Measurements from ENCODE around the gene CD160.
"Not testable (repeated sequence)": the region's sequence is repeated elsewhere in the genome, so short reads cannot be mapped to it uniquely, and the experiment has no call there.

Gene CD160

DNA sequence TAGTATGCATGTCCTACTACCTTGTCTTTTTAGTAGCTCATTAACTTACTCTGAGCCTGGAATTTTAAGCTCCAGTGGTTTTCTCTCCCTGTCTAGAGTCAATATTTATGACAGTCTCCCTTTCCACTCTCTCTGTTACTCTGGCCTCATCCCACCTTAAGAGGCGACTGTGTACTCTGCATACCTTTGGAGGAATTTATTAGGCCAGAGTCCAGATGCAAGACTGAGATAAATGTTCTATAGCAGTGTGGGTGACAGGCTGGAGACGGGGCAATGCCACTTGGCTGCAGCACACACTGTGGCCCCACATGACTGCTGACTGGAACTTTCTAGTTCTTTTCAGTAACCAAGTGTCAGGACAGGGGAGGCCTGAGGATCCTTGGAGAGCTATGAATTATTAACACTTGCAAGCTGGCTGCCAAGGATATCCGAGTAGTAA is 8.1 kb upstream of the CD160 start:
- TF ChIP-seq, protein P1, sequence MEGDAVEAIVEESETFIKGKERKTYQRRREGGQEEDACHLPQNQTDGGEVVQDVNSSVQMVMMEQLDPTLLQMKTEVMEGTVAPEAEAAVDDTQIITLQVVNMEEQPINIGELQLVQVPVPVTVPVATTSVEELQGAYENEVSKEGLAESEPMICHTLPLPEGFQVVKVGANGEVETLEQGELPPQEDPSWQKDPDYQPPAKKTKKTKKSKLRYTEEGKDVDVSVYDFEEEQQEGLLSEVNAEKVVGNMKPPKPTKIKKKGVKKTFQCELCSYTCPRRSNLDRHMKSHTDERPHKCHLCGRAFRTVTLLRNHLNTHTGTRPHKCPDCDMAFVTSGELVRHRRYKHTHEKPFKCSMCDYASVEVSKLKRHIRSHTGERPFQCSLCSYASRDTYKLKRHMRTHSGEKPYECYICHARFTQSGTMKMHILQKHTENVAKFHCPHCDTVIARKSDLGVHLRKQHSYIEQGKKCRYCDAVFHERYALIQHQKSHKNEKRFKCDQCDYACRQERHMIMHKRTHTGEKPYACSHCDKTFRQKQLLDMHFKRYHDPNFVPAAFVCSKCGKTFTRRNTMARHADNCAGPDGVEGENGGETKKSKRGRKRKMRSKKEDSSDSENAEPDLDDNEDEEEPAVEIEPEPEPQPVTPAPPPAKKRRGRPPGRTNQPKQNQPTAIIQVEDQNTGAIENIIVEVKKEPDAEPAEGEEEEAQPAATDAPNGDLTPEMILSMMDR (IDR thresholded peaks at IDR 0.05; ENCODE audit: insufficient read depth, missing control alignments), result no peak
- FAIRE-seq (no peak), DNase-seq (ENCODE audit: insufficient read length, low spot score) (no peak)

DNA sequence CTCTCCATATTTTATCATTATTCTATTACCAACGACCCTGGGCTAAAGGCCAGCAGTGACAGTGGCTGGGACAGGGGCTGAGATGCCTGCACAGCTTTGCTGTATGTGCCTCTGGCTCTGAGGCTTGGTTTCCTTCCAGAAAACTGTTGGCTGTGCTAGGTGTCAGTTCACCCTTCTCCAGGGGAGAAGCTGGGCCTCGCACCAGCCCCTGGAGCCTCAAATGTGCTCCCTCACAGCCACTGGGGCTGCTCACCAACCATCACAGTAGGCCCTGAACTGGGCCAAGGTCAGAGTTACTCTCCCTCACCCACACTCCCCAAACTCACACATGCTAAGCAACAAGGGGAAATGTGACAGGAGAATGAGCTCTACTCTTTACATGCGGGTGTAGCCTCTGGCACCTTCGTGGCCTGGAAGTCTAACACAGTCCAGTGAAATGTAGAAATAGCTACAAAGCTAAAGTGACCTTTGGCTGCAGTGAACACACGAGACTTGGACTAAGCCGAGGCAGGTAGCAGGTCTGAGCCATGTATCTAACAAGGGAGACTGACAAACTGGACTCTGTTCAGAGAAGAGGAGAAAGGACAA is 4.7 kb upstream of the CD160 start:
- TF ChIP-seq, protein P1 (IDR thresholded peaks at IDR 0.05; ENCODE audit: insufficient read depth, missing control alignments), result no peak
- DNase-seq (ENCODE audit: insufficient read length, low spot score) (no peak), FAIRE-seq (no peak)

DNA sequence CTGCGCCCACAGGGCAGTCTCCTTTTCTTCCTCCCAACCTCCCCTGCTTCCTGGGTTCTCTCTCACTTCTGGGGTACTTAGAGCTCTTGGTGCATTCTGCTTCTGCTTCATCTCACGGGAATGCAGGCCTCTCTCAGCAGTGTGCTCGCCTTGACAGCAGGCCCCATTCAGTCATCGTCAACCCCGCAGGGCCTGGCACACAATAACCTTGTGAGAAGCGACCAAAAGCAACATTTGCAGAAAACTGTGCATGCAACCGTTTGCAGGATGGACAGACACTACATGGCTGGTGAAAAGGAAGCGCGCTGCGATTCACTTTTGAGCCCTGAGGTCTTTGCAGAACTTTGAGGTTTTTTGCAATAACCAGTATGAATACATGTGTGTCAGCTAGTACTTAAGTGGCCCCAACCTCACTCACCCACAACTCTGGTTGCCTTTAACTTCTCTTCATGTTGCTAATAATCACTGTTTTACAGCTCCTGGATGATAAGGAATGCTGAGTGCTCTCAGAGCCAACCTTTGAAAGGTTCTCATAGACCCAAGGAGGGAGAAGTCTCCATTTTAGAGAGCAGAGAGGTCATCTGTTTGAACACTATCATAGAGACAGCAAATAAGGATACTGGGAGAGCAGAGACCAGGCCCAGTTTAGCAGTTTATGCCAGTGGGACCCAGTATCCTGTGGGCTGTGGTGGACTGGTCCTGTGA is 2.5 kb upstream of the CD160 start:
- TF ChIP-seq, protein P1 (IDR thresholded peaks at IDR 0.05; ENCODE audit: insufficient read depth, missing control alignments), result no peak
- no peak for DNase-seq (ENCODE audit: insufficient read length, low spot score)
- no peak for FAIRE-seq

DNA sequence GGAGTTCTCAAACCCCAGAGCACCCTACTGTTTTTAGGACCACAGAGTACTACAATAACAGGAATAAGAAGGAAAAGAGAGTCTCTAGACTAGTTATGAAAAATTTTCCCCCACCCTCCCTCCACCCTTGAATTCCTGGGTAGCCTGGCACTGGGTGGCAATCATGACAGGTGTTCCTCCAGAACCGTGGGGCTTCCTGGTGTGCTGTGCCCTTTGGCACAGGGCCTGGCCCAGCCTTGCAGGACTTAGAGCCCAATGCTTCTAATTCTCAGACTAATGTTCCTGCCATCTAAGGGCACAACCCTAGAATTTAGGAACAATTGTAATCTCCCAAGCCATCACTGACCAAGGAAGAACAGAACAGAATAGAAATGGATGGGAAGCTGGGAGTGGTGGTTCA is 1.5 kb upstream of the CD160 start:
- DNase-seq (ENCODE audit: insufficient read length, low spot score), result no peak
- TF ChIP-seq, protein P1 (IDR thresholded peaks at IDR 0.05; ENCODE audit: insufficient read depth, missing control alignments), result no peak
- no peak for FAIRE-seq

DNA sequence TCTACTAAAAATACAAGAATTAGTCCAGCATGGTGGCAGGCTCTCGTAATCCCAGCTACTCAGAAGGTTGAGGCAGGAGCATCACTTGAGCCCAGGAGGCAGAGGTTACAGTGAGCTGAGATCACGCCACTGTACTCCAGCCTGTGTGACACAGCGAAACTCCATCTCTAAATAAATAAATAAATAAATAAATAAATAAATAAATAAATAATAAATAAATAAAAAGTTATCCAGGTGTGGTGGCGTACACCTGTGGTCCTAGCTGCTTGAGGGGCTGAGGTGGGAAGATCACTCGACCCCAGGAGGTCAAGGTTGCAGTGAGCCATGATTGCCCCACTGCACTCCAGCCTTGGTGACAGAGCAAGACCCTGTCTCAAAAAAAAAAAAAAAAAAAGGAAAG is 834 bp upstream of the CD160 start:
- FAIRE-seq, result not testable (repeated sequence)

DNA sequence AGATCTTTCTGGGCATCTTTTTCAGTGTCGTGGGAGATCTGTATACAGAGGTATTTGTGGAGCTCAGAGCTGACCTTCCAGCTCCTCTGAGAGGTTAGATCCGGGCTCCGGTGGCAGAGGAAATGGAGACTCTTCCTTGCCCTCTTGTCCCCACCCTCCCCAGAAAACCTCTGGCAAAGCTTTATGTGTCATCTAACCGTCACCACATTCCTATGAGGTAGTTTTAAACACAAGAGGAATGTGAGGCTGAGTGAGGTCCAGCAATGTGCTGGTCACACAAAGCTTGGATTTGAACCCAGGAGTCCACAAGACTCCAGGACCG is 1.2 kb downstream of the CD160 start:
- TF ChIP-seq, protein P1 (IDR thresholded peaks at IDR 0.05; ENCODE audit: insufficient read depth, missing control alignments), result no peak
- FAIRE-seq, result no peak
- no peak for DNase-seq (ENCODE audit: insufficient read length, low spot score)

More for the DNA sequence above, 834 bp upstream of the CD160 start:
- DNase-seq (ENCODE audit: insufficient read length, low spot score), result not testable (repeated sequence)

DNA sequence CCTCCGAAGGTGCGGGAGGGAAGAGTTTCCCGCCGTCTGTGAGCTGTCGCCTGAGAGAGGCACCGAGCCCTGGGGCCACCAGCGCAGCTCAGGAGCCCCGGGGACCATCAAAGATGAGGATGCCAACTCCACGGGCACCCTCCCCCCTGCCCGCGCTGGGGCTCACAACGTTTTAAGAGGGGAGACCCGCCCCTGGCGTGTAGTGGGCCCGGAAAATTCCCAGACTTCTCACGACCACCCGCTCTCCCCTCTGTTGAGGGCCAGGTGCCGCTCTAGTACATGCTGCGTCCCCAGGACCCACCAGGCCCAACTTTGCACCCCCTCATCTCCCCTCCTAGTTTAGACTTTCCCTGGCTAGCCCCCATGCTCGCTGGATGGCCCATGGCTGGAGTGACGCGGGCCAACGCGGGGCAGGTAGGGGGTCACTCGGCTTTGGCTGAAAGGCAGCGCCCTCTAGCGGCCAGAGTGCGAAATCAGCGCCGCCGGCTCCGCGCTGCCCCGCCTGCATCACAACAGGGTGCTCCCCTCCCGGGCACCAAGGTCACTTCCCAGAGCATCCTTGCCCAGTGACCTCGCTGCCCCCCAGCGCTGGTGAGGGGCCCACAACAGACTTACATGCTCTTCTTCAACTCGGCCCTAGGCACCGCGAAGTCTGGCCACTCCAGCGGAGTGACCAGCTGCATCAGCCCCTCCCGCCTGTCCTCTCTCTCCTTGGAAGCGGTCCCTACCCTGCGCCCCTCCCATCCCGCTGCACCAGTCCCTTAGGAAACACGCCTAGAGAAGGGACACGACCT is 1.8 kb downstream of the CD160 start:
- DNase-seq (ENCODE audit: insufficient read length, low spot score), result peak; percentile 28
- no peak for FAIRE-seq
- TF ChIP-seq, protein P1 (IDR thresholded peaks at IDR 0.05; ENCODE audit: insufficient read depth, missing control alignments), result peak; percentile 86

DNA sequence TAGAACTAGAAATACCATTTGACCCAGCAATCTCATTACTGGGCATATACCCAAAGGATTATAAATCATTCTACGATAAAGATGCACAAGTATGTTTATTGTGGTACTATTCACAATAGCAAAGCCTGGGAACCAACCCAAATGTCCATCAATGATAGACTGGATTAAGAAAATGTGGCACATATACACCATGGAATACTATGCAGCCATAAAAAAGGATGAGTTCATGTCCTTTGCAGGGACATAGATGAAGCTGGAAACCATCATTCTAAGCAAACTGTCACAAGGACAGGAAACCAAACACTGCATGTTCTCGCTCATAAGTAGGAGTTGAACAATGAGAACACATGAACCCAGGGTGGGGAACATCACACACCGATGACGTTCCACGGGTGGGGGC is 6.9 kb downstream of the CD160 start:
- DNase-seq (ENCODE audit: insufficient read length, low spot score); FAIRE-seq: not testable (repeated sequence)

Measured in D721Med (cell line).